ENCODE measurements around the gene TPO.

The TPO gene

GRCh38 chr2:1430491-1430890, 17.2 kb downstream of the TPO start:
- TF ChIP-seq, protein P1, sequence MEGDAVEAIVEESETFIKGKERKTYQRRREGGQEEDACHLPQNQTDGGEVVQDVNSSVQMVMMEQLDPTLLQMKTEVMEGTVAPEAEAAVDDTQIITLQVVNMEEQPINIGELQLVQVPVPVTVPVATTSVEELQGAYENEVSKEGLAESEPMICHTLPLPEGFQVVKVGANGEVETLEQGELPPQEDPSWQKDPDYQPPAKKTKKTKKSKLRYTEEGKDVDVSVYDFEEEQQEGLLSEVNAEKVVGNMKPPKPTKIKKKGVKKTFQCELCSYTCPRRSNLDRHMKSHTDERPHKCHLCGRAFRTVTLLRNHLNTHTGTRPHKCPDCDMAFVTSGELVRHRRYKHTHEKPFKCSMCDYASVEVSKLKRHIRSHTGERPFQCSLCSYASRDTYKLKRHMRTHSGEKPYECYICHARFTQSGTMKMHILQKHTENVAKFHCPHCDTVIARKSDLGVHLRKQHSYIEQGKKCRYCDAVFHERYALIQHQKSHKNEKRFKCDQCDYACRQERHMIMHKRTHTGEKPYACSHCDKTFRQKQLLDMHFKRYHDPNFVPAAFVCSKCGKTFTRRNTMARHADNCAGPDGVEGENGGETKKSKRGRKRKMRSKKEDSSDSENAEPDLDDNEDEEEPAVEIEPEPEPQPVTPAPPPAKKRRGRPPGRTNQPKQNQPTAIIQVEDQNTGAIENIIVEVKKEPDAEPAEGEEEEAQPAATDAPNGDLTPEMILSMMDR (IDR thresholded peaks at IDR 0.05; ENCODE audit: insufficient read depth, low read depth, low read length, missing control alignments) = no peak
- no peak overlapping the region for H3K4me3 ChIP-seq (ENCODE audit: low read depth, low read length)
- DNase-seq (ENCODE audit: low read depth) = no peak

DNA sequence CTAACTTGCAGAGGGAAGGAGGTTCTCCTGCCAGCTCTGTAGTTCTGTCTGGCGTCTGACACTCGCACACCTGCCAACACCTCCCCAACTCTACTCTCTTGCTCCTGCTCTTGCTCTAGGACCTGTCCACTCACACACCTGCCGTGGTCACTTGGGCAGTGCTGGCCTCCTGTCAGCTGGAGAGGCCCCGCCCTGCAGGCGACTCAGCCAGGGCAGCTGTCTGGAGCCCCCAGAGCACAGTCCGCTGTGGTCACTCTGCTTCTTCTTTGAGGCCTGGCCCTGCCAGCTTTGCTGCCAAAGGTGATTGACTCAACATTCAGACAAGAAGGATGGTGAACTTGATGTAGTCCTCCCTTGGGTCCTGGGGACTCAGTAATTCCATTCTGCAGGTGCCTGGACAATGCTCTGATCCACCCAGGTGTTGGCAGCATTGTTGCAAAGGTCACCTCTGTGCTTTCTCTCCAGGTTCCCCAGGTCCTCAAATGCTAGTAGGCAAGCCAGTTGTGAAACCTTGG, 18.7 kb downstream of the TPO start:
- no peak for DNase-seq (ENCODE audit: low read depth)
- no peak overlapping the region for H3K4me3 ChIP-seq (ENCODE audit: low read depth, low read length)
- TF ChIP-seq, protein P1 (IDR thresholded peaks at IDR 0.05; ENCODE audit: insufficient read depth, low read depth, low read length, missing control alignments) = no peak

- no peak overlapping the region for H3K4me3 ChIP-seq (ENCODE audit: low read depth, low read length)
- DNase-seq (ENCODE audit: low read depth) = no peak
- TF ChIP-seq, protein P1 (IDR thresholded peaks at IDR 0.05; ENCODE audit: insufficient read depth, low read depth, low read length, missing control alignments) = no peak
Measured at GRCh38 chr2:1432726-1433125, 19.5 kb downstream of the TPO start.

DNA sequence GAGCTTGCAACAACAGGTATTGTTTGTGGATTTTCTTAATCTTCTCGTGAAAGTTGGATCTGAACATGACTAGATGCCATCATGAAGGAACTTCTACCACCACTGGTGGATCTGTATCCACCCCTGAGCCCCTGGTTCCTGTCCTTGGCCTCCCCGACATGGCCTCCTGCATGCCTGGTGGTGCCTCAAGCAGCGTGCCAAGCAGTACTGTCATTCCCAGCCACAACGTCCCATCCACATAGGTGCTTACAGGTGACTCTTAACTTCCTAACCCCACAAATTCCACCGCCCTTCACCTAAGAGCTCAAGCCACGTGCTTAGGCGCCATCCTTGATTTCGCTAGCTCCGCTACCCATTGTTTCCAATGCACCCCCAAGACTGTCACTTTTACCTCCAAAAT, 23.1 kb downstream of the TPO start:
- DNase-seq (ENCODE audit: low read depth) = no peak
- no peak overlapping the region for H3K4me3 ChIP-seq (ENCODE audit: low read depth, low read length)
- TF ChIP-seq, protein P1 (IDR thresholded peaks at IDR 0.05; ENCODE audit: insufficient read depth, low read depth, low read length, missing control alignments) = no peak

DNA sequence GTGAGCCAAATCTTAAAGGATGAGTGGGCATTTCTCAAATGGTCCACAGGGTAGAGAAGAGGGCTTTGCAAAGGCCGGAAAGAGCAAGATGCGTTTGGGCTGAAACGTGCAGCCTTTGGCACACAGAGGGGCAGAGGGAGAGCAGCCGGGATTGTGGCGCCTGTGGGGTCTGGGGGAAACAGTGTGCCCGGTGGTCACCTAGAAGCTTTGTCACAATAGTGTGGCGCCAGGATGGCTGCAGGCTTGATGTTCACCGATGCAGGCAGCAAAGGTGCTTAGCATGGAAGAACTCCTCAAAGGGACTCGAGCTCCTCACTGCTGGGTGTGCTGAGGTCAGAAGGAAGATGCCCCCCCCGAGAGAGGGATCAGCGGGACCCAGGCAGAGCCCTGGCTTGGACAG, 23.8 kb downstream of the TPO start:
- H3K4me3 ChIP-seq (ENCODE audit: low read depth, low read length) = no peak overlapping the region
- TF ChIP-seq, protein P1 (IDR thresholded peaks at IDR 0.05; ENCODE audit: insufficient read depth, low read depth, low read length, missing control alignments) = no peak
- no peak for DNase-seq (ENCODE audit: low read depth)

- no peak for DNase-seq (ENCODE audit: low read depth)
- H3K4me3 ChIP-seq (ENCODE audit: low read depth, low read length) = no peak overlapping the region
- TF ChIP-seq, protein P1 (IDR thresholded peaks at IDR 0.05; ENCODE audit: insufficient read depth, low read depth, low read length, missing control alignments) = no peak
Measured at GRCh38 chr2:1437537-1437936, 24.3 kb downstream of the TPO start.

DNA sequence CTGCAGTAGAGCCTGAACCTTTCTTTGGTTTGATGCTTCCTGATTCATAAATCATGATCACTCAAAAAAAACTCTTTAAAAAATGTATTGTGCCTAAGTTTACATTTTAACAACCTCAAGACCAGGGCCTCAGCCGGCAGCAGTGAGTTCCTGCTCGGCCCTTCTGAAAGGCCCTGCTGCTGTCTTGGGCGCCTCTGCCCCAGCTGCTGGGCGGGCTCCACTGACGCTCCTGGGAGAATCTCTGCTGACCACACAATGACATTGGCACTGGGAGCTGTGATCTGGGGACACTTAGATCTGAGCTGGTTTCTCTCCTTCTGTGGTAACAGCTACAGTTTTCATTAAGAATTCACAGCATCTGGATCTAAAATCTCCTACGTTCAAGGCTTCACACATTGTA, 25.7 kb downstream of the TPO start:
- DNase-seq (ENCODE audit: low read depth) = no peak
- TF ChIP-seq, protein P1 (IDR thresholded peaks at IDR 0.05; ENCODE audit: insufficient read depth, low read depth, low read length, missing control alignments) = no peak
- H3K4me3 ChIP-seq (ENCODE audit: low read depth, low read length) = no peak overlapping the region
